Stimulated activated CD8-positive, alpha-beta memory T cell treated with anti-CD3 and anti-CD28 coated beads, Interleukin-7, amount 100 ng/mL, for 4 hours (primary cell): ENCODE data around the gene SLC22A15.
"Not testable (repeated sequence)": the region's sequence is repeated elsewhere in the genome, so short reads cannot be mapped to it uniquely, and the experiment has no call there.

ENCODE experiments used
- DNase-seq, 2 donors: peaks; one replicate each; pipeline ENCODE4 v3.0.0-alpha.2; 2020; ENCODE audit warnings: low read depth in 2 of 2

SLC22A15 gene

GRCh38 chr1:115980998-115981993, 5.0 kb downstream of the SLC22A15 start:
- no peak for DNase-seq

- DNase-seq, result no peak
Measured at GRCh38 chr1:115982400-115982799, 6.1 kb downstream of the SLC22A15 start.

- DNase-seq, result no peak
Measured at GRCh38 chr1:115983584-115983983, 7.3 kb downstream of the SLC22A15 start.

DNA sequence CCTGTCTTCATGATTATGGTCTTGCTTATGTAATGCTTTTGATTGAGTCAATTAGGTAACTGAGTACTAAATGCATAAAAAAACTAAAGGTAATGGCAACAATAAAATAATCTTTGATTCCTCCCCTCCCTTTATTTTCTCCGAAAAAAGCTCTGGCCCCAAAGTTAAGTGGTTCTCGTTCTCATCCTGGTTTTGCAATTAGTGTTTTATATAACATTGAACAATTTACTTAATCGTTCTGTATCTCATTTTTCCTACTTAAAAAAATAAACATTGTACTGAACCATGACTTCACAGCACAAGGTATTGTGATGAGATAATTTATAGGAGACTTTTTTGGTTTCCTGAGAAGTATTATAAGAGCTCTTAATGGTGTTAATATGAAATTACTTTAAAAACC, 11.3 kb downstream of the SLC22A15 start:
- DNase-seq, result no peak

- DNase-seq, result no peak
Measured at GRCh38 chr1:115988953-115989352, 12.6 kb downstream of the SLC22A15 start.

- no peak for DNase-seq
Measured at GRCh38 chr1:115989699-115990098, 13.4 kb downstream of the SLC22A15 start.

DNA sequence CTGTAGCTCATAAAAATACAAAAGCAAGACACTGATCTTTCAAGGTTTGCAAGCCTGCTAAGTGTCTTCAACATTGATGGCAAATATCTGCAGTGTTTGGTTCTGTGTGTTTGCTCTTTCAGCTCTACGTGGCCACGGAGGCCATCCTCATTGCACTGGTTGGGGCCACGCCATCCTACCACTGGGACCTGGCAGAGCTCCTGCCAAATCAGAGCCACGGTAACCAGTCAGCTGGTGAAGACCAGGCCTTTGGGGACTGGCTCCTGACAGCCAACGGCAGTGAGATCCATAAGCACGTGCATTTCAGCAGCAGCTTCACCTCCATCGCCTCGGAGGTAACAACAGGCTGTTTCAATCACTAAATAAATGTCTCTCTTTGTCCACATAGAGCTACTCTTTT, 15.6 kb downstream of the SLC22A15 start:
- no peak for DNase-seq

GRCh38 chr1:115997921-115998320, 21.6 kb downstream of the SLC22A15 start:
- DNase-seq, result not testable (repeated sequence)

GRCh38 chr1:116001739-116002487, 25.6 kb downstream of the SLC22A15 start:
- DNase-seq, result no peak

GRCh38 chr1:116002781-116003420, 26.6 kb downstream of the SLC22A15 start:
- no peak for DNase-seq

- DNase-seq, result no peak
Measured at GRCh38 chr1:116003823-116004222, 27.5 kb downstream of the SLC22A15 start.

DNA sequence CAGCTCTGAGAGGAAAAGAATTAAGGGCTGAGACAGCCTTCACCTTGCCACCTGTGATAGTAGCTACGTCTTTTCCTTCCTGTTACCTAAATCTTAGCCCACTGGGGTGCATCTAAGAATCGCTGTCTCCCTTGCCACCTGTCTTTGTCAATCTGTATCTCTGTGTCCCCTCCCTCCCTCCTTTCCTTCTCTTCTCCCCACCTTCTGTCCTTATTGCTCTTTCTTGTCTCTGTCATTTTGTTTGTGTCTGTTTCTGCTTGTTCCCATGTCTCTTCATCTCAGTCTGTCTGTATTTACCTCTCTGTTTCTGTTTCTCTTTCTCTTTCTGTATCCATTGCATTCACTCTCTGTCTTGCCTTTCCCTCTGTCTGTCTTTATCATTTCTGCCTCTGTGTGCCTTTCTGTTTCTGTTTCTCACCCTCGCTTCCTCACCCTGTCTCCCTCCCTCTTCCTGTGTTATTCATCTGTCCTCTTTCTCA, 30.2 kb downstream of the SLC22A15 start:
- no peak for DNase-seq

- DNase-seq, result no peak
Measured at GRCh38 chr1:116008656-116009390, 32.5 kb downstream of the SLC22A15 start.

- no peak for DNase-seq
Measured at GRCh38 chr1:116012716-116013115, 36.4 kb downstream of the SLC22A15 start.

DNA sequence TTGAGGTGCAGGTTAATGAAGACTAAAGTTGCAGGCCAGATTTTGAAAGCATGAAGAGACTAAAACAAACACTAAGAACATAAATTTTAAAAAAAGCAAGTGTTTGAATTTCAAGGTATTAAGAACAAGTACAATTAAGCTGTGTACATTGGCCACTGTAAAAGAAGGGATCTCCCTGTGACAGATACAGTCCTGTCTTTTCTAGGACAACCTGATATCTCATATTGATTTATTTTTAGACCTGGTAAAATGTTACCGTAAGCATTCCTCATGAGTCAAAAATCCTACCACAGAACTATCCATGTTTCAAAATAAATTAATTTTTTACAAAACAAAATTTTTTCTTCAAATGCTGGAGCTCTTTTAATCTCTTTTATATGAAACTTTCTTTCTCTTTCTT, 39.4 kb downstream of the SLC22A15 start:
- DNase-seq, result no peak

GRCh38 chr1:116018007-116018406, 41.7 kb downstream of the SLC22A15 start:
- DNase-seq, result no peak

GRCh38 chr1:116019653-116020253, 43.4 kb downstream of the SLC22A15 start:
- DNase-seq, result no peak

- DNase-seq, result peak; percentile 9 to 17
Measured at GRCh38 chr1:116020668-116021272, 44.5 kb downstream of the SLC22A15 start.

DNA sequence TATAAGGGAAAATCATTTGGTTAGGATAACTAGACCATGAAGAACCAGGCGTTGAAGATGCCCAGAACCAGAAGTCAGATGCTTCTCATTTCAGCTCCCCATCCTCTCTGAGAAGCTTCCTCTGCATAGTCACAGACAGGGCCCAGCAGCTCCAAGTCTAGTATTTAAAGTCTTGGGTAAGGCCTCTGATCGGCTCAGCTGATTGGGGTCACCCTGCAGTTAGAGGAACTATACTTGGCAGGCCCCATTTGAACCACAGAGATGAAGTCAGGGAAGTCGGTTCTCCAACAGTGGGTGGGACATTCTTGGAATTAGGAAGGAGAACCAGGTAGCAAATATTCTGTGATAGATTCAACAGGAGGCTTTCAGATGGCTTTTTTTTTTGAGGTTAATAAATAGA, 48.3 kb downstream of the SLC22A15 start:
- DNase-seq, result no peak

- DNase-seq, result no peak
Measured at GRCh38 chr1:116026631-116027030, 50.3 kb downstream of the SLC22A15 start.
